ENCODE data around the gene MTARC1.

The MTARC1 gene

DNA sequence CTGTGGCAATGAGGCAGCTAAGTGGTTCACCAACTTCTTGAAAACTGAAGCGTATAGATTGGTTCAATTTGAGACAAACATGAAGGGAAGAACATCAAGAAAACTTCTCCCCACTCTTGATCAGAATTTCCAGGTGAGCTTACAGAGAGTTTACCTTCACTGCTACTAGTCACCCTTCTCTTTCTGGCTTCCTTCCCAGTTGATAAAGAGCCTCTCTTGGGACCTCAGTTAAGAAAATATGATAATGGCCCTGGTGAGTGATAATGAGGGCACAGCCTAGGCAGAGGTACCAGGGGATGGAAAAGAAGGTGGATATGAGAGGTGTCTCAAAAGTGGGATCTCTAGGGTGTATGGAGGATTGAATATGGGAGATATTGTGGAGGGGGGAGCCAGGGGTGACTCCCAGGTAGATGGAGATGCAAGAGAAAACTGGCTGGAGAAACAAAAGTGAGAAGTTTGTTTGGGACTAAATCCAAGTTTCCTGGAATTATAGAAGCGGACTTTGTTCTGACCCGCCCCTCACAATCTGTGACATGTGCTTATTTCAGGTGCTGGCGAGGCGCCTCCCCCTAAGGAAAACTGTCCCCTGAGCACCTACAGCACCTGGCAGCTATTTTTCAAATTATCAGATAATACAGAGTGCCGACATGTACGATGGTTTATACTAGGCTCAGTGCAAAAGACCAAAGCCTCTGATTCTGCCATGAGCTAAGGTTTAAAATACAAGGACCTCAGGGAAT lies 24.9 kb upstream of the MTARC1 start:
- Histone ChIP-seq H3K56ac (ENCODE audit: low read length) (no peak overlapping the region), H3K9ac (ENCODE audit: low read length) (no peak overlapping the region), H3K4me2 (ENCODE audit: low read length) (no peak overlapping the region), H3K27ac (ENCODE audit: low read depth, low read length) (no peak overlapping the region), H3K4me1 (ENCODE audit: control insufficient read depth, low read depth, low read length) (no peaks in the 10 kb centered on the region), H3K4me3 (ENCODE audit: low read length) (no peak overlapping the region), H3K79me2 (ENCODE audit: control insufficient read depth, insufficient read depth, low read length) (no peaks in the 10 kb centered on the region), H3K18ac (ENCODE audit: low read length) (no peak overlapping the region), H2BK5ac (ENCODE audit: low read length) (no peak overlapping the region), H3K4ac (ENCODE audit: low read depth, low read length) (no peak overlapping the region), H3K36me3 (ENCODE audit: control insufficient read depth, insufficient read depth, low read length) (no peaks in the 10 kb centered on the region), H3K23ac (ENCODE audit: low read length) (no peak overlapping the region), H3K79me1 (ENCODE audit: low read length) (no peaks in the 10 kb centered on the region), H4K8ac (ENCODE audit: low read depth, low read length) (no peak overlapping the region), H2BK120ac (ENCODE audit: low read depth, low read length) (no peak overlapping the region), H2BK15ac (replicated peaks; ENCODE audit: low read depth) (no peak overlapping the region), H2AK5ac (ENCODE audit: low read length) (no peak overlapping the region), H4K5ac (ENCODE audit: low read length) (no peak overlapping the region), H3K27me3 (ENCODE audit: insufficient read depth, low read length, poor library complexity) (no peaks in the 10 kb centered on the region)
- whole genome bisulfite sequencing (ENCODE audit: extremely low coverage, insufficient coverage, low lambda C conversion rate): no CpG with 5 or more reads among the region's 7 CpGs
- no peak for DNase-seq

DNA sequence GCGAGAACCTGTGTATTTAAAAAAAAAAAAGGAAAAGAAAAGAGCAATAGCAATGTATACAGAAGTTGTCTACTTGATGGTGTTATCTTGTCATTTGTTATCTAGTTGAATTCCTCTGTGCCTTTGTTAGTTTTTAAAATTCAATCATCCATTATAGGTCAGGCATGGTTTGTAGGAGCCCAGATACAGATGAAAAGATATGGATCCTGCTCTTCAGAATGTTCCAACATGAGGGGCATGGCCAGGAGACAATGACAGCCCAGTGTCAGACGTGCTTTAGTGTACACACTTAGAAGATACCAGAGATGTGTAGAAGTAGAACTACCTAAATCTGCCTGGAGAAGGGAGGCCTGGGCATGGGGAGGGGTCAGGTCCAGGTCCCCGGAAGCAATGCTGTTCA lies 22.0 kb upstream of the MTARC1 start:
- H3K79me1 ChIP-seq (ENCODE audit: low read length): no peaks in the 10 kb centered on the region
- no peak overlapping the region for H3K4ac ChIP-seq (ENCODE audit: low read depth, low read length)
- H3K4me2 ChIP-seq (ENCODE audit: low read length): no peak overlapping the region
- H3K18ac ChIP-seq (ENCODE audit: low read length): no peak overlapping the region
- H3K79me2 ChIP-seq (ENCODE audit: control insufficient read depth, insufficient read depth, low read length): no peaks in the 10 kb centered on the region
- no peak overlapping the region for H3K56ac ChIP-seq (ENCODE audit: low read length)
- H3K23ac ChIP-seq (ENCODE audit: low read length): no peak overlapping the region
- H3K4me3 ChIP-seq (ENCODE audit: low read length): no peak overlapping the region
- no peaks in the 10 kb centered on the region for H3K36me3 ChIP-seq (ENCODE audit: control insufficient read depth, insufficient read depth, low read length)
- no peak overlapping the region for H2BK5ac ChIP-seq (ENCODE audit: low read length)
- H2AK5ac ChIP-seq (ENCODE audit: low read length): no peak overlapping the region
- no peak overlapping the region for H4K8ac ChIP-seq (ENCODE audit: low read depth, low read length)
- H2BK15ac ChIP-seq (replicated peaks; ENCODE audit: low read depth): no peak overlapping the region
- H3K4me1 ChIP-seq (ENCODE audit: control insufficient read depth, low read depth, low read length): no peaks in the 10 kb centered on the region
- no peak overlapping the region for H2BK120ac ChIP-seq (ENCODE audit: low read depth, low read length)
- no CpG with 5 or more reads among the region's 3 CpGs for WGBS (ENCODE audit: extremely low coverage, insufficient coverage, low lambda C conversion rate)
- no peak overlapping the region for H3K27ac ChIP-seq (ENCODE audit: low read depth, low read length)
- DNase-seq: no peak
- no peak overlapping the region for H3K9ac ChIP-seq (ENCODE audit: low read length)
- no peaks in the 10 kb centered on the region for H3K27me3 ChIP-seq (ENCODE audit: insufficient read depth, low read length, poor library complexity)
- H4K5ac ChIP-seq (ENCODE audit: low read length): no peak overlapping the region

DNA sequence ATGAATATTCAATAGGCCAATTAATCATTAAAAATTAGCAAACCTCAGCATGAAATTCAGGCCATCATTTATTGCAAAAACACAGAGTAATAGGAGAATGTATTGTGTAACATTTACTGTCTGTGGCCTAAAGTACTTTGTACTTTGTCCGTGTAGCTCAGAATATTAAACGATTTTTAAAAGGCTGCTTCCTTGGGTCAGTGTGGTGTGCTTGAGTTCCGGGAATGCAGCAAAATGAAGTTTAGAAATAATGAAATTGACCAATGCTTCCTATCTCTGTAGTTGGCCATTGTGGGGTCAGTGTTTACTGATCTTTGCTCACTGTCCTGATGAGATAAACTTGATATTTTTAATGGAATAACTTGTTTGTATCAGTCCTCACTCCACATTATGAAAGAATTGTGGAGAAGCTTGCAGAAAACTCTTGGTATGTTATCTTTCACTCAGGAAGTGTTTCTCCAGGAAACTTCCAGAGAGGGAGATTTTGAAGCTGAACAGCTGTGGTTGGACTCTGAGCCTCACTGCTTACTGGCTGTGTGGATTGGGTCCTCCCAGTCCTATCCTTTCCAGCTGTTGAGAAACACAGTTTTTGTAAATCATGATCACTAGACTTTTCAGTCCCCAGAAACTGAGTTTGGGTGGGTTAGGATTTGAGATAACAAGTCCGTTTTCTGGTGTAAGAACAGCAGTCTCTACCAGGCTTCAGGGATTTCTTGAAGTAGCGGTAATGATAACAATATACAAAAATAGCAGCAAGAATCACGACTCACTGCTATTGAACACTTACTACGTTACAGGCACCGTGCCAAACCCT lies 19.2 kb upstream of the MTARC1 start:
- Histone ChIP-seq H3K27me3 (ENCODE audit: insufficient read depth, low read length, poor library complexity) (no peaks in the 10 kb centered on the region), H3K4me3 (ENCODE audit: low read length) (no peak overlapping the region), H3K9ac (ENCODE audit: low read length) (no peak overlapping the region), H3K23ac (ENCODE audit: low read length) (no peak overlapping the region), H2BK15ac (replicated peaks; ENCODE audit: low read depth) (no peak overlapping the region), H2BK120ac (ENCODE audit: low read depth, low read length) (no peak overlapping the region), H3K4me2 (ENCODE audit: low read length) (no peak overlapping the region), H2AK5ac (ENCODE audit: low read length) (no peak overlapping the region), H3K79me1 (ENCODE audit: low read length) (no peaks in the 10 kb centered on the region), H3K56ac (ENCODE audit: low read length) (no peak overlapping the region), H3K4me1 (ENCODE audit: control insufficient read depth, low read depth, low read length) (no peaks in the 10 kb centered on the region), H2BK5ac (ENCODE audit: low read length) (no peak overlapping the region), H3K27ac (ENCODE audit: low read depth, low read length) (no peak overlapping the region), H4K5ac (ENCODE audit: low read length) (no peak overlapping the region), H4K8ac (ENCODE audit: low read depth, low read length) (no peak overlapping the region), H3K4ac (ENCODE audit: low read depth, low read length) (no peak overlapping the region), H3K18ac (ENCODE audit: low read length) (no peak overlapping the region), H3K79me2 (ENCODE audit: control insufficient read depth, insufficient read depth, low read length) (no peaks in the 10 kb centered on the region), H3K36me3 (ENCODE audit: control insufficient read depth, insufficient read depth, low read length) (no peaks in the 10 kb centered on the region)
- DNase-seq: no peak
- WGBS (ENCODE audit: extremely low coverage, insufficient coverage, low lambda C conversion rate): no CpG with 5 or more reads among the region's 8 CpGs

DNA sequence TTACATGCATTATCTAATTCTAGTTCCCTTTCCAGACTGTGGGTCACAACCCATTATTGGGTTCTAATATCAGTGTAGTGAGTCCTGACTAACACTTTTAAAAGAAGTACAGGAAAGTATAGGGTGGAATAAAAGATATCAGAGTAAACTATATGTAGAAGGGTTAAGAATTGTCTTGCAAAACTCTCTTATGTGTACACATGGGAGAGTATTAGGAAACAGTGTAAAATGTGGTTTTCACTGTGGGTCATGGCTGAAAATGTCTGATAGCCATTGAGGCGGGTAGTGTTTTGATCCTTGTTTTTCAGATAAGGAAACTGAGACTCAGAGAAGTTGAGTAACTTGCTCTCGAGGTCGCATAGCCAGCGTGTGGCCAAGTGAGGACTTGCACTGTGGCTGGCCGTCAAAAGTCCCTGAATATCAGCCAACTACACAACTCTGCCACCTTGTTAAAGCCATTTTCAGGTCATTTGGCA lies 18.5 kb upstream of the MTARC1 start:
- H4K5ac ChIP-seq (ENCODE audit: low read length): no peak overlapping the region
- H3K4ac ChIP-seq (ENCODE audit: low read depth, low read length): no peak overlapping the region
- no peaks in the 10 kb centered on the region for H3K79me1 ChIP-seq (ENCODE audit: low read length)
- H3K56ac ChIP-seq (ENCODE audit: low read length): no peak overlapping the region
- H2AK5ac ChIP-seq (ENCODE audit: low read length): no peak overlapping the region
- H2BK5ac ChIP-seq (ENCODE audit: low read length): no peak overlapping the region
- H2BK15ac ChIP-seq (replicated peaks; ENCODE audit: low read depth): no peak overlapping the region
- H3K4me1 ChIP-seq (ENCODE audit: control insufficient read depth, low read depth, low read length): no peaks in the 10 kb centered on the region
- WGBS (ENCODE audit: extremely low coverage, insufficient coverage, low lambda C conversion rate): no CpG with 5 or more reads among the region's 5 CpGs
- no peaks in the 10 kb centered on the region for H3K36me3 ChIP-seq (ENCODE audit: control insufficient read depth, insufficient read depth, low read length)
- H4K8ac ChIP-seq (ENCODE audit: low read depth, low read length): no peak overlapping the region
- no peak overlapping the region for H3K4me3 ChIP-seq (ENCODE audit: low read length)
- no peak overlapping the region for H3K18ac ChIP-seq (ENCODE audit: low read length)
- H3K23ac ChIP-seq (ENCODE audit: low read length): no peak overlapping the region
- H3K4me2 ChIP-seq (ENCODE audit: low read length): no peak overlapping the region
- H2BK120ac ChIP-seq (ENCODE audit: low read depth, low read length): no peak overlapping the region
- no peaks in the 10 kb centered on the region for H3K79me2 ChIP-seq (ENCODE audit: control insufficient read depth, insufficient read depth, low read length)
- H3K27ac ChIP-seq (ENCODE audit: low read depth, low read length): no peak overlapping the region
- no peaks in the 10 kb centered on the region for H3K27me3 ChIP-seq (ENCODE audit: insufficient read depth, low read length, poor library complexity)
- no peak overlapping the region for H3K9ac ChIP-seq (ENCODE audit: low read length)
- no peak for DNase-seq

DNA sequence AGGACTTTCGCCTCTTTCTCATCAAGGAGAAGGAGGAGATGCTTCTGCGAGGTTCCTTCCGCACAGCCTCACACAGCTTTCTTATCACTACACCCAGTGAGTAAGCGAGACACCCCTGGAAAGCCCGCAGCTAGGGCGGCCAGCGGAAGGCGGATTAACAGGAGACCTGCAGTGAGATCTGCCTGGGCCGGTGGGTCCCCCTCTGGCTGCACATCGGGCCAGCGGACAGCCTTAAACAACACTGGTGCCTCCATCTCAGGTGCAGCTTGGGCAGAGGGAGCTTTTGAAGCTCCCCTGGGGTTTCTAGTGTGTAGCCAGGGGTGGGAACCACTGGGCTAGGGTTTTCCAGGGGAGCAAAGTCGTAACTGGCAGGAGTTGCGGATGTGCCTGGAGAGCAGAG lies 17.5 kb upstream of the MTARC1 start:
- no peak overlapping the region for H2BK15ac ChIP-seq (replicated peaks; ENCODE audit: low read depth)
- H3K27me3 ChIP-seq (ENCODE audit: insufficient read depth, low read length, poor library complexity): no peaks in the 10 kb centered on the region
- H3K79me2 ChIP-seq (ENCODE audit: control insufficient read depth, insufficient read depth, low read length): no peaks in the 10 kb centered on the region
- no peaks in the 10 kb centered on the region for H3K4me1 ChIP-seq (ENCODE audit: control insufficient read depth, low read depth, low read length)
- H4K5ac ChIP-seq (ENCODE audit: low read length): no peak overlapping the region
- no peak overlapping the region for H3K27ac ChIP-seq (ENCODE audit: low read depth, low read length)
- no peaks in the 10 kb centered on the region for H3K36me3 ChIP-seq (ENCODE audit: control insufficient read depth, insufficient read depth, low read length)
- H3K56ac ChIP-seq (ENCODE audit: low read length): no peak overlapping the region
- no peak for DNase-seq
- no peak overlapping the region for H2BK5ac ChIP-seq (ENCODE audit: low read length)
- H3K23ac ChIP-seq (ENCODE audit: low read length): no peak overlapping the region
- H3K9ac ChIP-seq (ENCODE audit: low read length): no peak overlapping the region
- H3K4me2 ChIP-seq (ENCODE audit: low read length): no peak overlapping the region
- H3K4me3 ChIP-seq (ENCODE audit: low read length): no peak overlapping the region
- no peak overlapping the region for H2AK5ac ChIP-seq (ENCODE audit: low read length)
- no CpG with 5 or more reads among the region's 13 CpGs for WGBS (ENCODE audit: extremely low coverage, insufficient coverage, low lambda C conversion rate)
- H3K4ac ChIP-seq (ENCODE audit: low read depth, low read length): no peak overlapping the region
- H3K18ac ChIP-seq (ENCODE audit: low read length): no peak overlapping the region
- H4K8ac ChIP-seq (ENCODE audit: low read depth, low read length): no peak overlapping the region
- no peak overlapping the region for H2BK120ac ChIP-seq (ENCODE audit: low read depth, low read length)
- H3K79me1 ChIP-seq (ENCODE audit: low read length): no peaks in the 10 kb centered on the region
